Endometrial microvascular endothelial cells (primary cell): ENCODE results near the gene ZEB1. TPM values are rescaled to one million over a fixed set of nuclear protein-coding genes. Genes with fewer than 3 reads are reported as not detected.
"Not testable (repeated sequence)": the region's sequence is repeated elsewhere in the genome, so short reads cannot be mapped to it uniquely, and the experiment has no call there.

Source experiments
- in situ Hi-C: cut with HindIII; loops from 2 replicates; pipeline ENCODE4 v1.10.0; 2017; ENCODE audit warnings: low sequenced_read_pairs, low pct_unique_long_range_greater_than_20kb; ENCODE audit errors: inconsistent ontology term
- total RNA-seq: library from RNA; depleted of rRNA; stranded (reverse); fragments of >200 nt; gene quantifications from one replicate; pipeline ENCODE4 v1.2.3, GENCODE V29; 2015; ENCODE audit errors: inconsistent ontology term

Gene ZEB1
- total RNA-seq, 1 donor from 2014 or later, result 46.9 TPM

DNA sequence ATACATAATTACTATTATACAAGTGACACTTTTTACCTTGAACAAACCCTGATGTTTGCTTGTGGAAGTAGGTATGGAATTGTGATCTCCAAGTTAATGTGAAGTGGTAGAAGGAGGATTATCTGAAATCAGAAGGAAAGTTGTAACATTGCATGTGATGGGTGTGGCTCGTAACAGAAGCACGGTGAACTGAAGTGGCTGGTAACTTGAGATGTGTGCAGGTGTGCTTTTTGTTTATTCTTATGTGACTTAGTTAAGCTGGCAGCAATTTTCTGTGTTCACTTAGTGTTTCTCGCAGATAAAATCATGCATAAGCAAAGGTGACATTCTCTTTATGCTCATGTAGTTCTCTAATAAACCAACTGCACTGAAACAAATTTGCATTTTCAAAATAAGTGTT lies 82.3 kb downstream of the ZEB1 start:
- in situ Hi-C loops, result no loop called here

DNA sequence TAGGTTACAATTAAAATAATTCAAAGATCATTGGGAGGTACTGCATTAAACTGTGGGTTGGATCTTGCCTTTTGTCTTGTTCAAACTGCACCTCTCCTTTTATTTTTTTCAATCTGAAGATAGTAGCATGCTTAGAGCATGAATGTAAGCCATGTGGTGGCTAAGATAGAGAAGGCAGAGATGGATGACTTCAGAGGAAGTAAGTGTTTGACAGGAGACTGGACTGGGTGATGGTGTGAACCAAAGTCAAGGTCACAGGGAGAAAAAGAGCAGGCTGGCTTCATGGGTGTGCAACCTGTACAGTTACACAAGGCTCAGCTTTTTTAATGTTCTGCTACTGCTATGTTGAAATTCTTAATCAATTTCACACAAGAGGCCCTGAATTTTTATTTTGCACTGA lies 85.6 kb downstream of the ZEB1 start:
- in situ Hi-C loops, result no loop called here

DNA sequence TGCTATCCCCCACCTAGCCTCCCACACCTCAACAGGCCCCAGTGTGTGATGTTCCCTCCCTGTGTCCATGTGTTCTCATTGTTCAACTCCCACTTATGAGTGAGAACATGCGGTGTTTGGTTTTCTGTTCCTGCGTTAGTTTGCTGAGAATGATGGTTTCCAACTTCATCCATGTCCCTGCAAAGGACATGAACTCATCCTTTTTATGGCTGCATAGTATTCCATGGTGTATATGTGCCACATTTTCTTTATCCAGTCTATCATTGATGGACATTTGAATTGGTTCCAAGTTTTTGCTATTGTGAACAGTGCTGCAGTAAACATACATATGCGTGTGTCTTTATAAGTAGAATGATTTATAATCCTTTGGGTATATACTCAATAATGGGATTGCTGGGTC lies 86.8 kb downstream of the ZEB1 start:
- in situ Hi-C loops, result not testable (repeated sequence)

DNA sequence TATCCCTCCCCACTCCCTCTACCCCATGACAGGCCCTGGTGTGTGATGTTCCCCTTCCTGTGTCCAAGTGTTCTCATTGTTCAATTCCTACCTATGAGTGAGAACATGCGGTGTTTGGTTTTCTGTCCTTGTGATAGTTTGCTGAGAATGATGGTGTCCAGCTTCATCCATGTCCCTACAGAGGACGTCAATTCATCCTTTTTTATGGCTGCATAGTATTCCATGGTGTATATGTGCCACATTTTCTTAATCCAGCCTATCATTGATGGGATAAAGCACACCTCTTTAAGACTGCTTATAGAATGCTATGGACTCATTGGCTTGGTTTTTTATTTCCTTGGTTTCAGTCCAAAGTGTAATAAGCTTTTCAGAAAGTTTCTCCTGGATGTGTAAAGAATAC lies 93.4 kb downstream of the ZEB1 start:
- in situ Hi-C loops, result not testable (repeated sequence)

DNA sequence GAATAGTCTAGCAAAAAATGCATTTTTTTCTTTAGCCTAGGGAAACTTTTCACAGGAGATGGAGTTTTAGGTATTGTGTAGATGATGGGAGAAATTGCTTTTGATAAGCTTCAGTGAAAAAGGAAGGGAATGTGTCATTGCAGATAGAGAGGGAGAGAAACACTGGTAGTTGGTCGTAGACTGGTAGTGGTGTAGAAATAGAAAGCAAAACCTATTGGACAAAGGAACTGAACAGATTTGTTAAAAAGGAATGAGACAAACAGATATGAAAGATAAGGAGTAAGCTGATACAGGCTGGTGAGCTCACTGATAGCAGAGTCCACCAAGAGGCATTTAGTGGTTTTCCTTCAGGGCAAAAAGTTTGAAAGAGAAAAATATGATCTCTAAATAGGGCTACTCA lies 94.3 kb downstream of the ZEB1 start:
- in situ Hi-C loops, result no loop called here

DNA sequence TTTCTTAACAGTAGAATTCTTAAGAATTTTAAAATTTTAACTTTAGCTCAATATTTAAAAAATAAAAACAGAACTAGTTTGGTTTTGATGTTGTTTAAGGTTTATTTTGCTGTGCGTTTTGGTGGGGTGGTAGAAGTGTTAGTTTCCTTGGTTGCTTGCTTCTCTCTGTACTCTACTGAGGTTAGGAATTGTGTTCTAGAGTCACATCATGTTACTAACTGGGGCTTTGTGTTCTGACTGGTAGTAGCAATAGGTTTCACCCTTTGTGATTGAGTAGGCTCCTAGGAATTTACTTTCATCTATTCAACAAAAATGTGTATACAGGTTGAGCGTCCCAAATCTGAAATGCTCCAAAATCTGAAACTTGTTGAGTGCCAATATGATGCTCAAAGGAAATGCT lies 99.5 kb downstream of the ZEB1 start:
- in situ Hi-C loops, result no loop called here

DNA sequence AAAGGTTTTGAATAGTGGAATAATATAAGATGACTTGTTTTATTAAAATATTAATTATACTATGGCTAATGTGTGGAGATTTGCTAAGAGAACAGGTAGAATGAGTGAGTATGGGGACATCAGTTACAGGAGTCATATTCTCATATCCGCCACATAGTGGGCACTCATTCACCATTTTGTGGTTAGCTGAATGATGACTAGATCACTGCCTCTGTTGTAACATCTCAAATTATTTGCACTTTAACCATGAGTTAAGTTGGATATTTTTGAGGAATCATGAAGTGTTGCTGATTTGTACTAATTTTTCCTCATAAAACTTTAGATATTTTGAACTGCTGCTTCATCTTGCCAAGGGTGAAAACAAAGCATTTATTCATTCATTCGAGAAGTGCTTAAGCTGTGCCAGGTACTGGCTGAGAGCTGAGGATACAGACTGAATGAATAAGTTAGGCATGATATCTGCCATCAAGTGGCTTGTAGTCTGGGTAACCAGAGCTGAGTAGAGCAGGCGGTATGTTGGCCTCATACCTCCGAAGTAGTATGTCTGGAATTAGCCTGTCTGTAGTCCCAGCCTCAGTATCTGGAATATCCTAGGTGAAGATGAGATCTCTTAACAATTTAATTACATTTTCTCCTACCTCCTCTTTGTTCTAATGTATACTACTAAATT lies 100.5 kb downstream of the ZEB1 start:
- in situ Hi-C loops, result no loop called here

DNA sequence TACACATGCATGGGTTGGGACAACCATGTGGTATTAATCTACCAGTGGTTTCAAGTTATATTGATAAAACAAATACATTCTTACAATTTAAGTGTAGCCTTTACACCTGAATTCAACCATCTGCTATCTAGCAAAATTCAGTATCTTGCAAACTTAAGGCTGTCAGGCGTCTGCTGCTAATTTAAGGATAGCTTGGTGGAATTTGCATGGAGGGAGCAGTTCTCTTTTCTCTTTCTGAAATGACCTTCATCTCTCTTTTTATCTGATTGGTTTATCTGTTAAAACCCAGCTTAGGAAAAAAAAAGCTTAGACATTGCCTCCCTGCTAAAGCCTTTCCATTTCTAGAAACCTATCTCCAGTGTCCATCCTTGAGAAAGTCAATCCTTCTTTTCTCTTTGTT lies 102.3 kb downstream of the ZEB1 start:
- in situ Hi-C loops, result no loop called here

DNA sequence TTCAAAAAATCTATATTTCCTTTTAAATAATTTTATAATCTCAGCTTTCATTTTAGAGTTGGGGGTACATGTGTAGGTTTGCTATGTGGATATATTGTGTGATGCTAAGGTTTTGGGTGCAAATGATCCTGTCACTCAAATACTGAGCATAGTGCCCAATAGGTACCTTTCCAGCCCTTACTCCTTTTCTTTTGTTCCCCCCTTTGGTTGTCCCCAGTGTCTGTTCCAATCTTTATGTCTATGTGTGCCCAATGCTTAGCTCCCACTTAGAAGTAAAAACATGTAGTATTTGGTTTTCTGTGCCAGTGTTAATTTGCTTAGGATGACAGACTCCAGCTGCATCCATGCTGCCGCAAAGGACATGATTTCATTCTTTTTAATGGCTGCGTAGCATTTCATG lies 103.6 kb downstream of the ZEB1 start:
- in situ Hi-C loops, result no loop called here

DNA sequence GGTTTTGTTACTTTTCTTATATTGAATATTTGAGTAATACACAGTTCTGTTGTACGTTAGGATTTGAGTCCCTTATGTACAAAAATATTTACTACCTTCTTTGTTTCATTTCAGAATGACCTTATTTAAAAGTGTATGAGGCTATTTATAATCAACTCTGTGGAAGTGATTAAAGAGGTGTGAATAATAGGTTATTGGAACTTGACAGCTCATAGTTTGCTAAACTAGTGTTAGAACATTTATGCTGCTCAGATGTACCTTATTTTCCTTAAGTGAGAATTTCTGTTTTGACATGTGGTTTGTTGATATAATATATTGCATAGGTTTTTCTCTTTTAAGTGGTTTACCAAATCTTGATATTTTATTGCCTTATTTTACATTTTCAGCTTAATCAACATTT lies 105.5 kb downstream of the ZEB1 start:
- in situ Hi-C loops, result no loop called here

DNA sequence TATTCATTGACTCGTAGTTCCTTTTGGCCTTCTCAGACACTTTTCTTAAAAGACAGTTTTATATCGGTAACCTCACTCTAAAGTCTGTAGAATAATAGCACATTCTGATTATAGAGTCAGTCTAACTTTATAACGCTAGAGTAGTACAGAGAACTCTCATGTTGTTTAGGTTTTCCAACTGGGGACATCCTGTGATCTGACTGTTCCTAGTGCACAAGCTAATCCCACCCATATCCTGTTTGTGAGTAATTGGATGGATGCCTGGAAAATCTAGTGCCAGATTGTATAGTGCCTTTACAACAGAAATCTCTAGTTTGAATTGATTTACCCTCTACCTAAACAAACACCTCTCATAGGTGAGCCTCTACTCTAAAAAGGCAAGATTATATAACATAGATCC lies 107.4 kb downstream of the ZEB1 start:
- in situ Hi-C loops, result no loop called here

DNA sequence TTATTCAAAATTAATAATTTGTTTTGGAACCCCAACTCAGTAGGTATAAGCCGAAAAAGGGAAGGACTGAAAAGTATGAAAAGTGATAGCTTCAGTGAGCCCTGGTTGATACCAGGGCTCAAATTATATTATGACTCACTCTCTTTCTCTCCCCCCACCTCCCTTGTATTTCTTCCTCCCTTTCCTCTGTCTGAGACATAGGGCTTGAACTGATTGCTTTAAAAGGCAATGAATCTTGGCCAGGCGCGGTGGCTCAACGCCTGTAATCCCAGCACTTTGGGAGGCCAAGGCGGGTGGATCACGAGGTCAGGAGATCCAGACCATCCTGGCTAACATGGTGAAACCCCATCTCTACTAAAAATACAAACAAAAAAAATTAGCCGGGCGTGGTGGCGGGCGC lies 108.3 kb downstream of the ZEB1 start:
- in situ Hi-C loops, result not testable (repeated sequence)

DNA sequence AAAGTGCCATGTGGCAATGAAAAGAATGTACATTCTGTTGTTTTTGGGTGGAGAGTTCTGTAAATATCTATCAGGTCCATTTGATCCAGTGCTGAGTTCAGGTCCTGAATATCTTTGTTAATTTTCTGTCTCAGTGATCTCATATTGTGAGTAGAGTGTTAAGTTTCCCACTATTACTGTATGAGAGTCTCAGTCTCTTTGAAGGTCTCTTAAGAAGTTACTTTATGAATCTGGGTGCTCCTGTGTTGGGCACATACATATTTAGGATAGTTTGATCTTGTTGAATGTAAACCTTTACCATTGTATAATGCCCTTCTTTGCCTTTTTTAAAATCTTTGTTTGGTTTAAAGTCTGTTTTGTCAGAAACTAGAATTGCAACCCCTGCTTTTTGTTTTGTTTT lies 109.5 kb downstream of the ZEB1 start:
- in situ Hi-C loops, result not testable (repeated sequence)

DNA sequence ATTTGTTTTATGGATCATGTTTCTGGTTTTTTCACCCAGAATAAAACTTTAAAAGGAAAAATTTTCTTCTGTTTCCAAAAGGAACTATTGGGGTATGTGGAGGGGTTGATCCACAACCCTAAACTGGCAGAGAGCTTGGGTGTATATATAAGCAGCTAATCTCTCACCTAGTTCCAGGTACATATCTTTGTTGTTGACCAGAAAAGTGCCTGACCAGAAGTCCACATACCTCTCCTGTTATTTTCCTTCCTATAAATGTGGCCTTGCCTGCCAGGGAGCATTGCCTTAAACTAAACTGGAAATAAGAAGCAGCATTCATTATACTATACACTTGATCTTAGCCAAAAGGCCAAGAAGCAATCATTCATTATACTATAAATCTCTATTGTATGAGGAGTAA lies 112.0 kb downstream of the ZEB1 start:
- in situ Hi-C loops, result no loop called here

DNA sequence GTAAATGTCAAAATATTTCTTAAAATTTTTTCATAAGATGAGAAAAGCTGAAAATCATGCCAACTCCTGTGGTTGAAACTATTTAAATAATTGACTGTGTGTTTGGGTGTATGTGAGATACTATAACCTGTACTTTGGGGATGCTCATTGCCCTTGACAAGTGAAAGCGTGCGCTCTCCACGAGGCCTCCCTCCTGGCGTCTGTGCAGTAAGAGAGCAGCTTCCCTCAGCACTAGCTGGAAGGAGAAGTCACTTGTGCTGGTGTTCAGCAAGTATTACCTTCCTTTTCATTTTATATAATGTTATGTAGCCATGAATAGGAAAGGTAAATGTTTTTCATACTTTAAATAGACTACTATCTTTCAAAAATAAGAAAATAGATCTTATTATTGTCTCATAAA lies 118.9 kb downstream of the ZEB1 start:
- in situ Hi-C loops, result no loop called here

DNA sequence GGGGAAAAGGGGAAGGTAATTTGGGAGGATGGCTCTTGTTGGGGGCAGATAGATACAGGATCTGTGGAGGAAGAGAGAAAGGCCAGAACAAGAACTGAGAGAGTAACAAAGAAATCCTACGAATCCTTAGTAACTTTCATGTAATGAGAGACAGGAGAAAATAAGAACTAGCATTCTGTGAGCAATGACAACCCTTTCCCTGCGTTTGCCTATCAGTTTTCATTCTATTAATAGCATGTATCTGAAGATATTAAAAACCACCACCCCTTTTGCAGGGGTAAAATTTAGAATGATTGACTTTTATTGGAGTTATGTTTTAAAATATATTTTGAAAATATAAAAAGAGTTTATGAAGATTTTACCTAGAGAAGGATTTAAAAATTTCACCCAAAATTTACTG lies 132.8 kb downstream of the ZEB1 start:
- in situ Hi-C loops, result no loop called here

DNA sequence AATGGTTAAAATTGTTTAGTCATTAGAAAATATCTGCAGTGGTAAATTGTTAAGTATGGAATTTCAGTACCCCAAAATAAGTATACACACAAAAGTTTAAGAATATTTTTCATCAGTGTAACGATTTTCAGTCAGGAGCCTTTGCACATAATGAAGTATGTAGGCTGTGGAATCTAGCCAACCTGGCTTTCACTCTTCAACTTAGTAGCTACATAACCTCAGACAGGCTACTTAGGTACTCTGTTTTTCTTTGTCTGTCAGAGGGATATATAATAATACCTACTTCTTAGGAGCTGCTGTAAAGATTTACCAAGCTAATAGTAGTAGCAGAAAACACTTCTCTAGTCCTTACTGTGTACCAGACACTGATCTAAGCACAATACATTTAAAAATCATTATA lies 137.5 kb downstream of the ZEB1 start:
- in situ Hi-C loops, result no loop called here

DNA sequence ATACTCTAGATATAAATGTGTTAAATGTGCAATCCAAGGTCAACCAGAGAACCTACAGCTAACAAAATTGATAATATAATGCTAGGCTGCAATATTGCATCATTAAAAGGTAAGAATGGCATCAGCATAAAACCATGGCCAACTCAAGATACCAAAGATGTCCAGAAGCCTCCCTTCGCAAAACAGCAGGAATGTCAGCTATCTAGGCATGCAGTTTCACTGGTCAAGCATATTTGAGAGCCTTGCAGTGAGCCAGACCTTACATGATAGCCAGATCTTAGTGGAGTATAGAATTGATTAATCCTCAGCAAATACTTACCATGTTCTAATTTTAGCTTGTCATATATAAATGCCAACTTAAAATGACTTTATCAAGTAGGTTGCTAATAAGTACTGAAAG lies 138.8 kb downstream of the ZEB1 start:
- in situ Hi-C loops, result no loop called here

DNA sequence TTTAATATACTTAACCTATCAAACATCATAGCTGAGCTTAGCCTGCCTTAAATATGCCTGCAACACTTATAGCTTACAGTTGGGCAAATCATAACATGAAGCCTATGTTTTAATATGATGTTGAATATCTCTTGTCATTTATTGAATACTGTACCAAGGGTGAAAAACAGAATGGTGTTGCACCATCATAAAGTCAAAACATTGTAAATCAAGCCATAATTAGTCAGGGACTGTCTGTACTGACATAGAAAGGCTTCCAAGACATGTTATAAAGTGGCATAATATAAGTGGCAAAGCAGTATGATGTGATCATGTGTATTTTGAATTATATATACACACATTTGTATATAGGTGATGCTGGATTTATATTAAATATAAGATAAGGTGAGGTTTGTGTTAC lies 140.0 kb downstream of the ZEB1 start:
- in situ Hi-C loops, result no loop called here

DNA sequence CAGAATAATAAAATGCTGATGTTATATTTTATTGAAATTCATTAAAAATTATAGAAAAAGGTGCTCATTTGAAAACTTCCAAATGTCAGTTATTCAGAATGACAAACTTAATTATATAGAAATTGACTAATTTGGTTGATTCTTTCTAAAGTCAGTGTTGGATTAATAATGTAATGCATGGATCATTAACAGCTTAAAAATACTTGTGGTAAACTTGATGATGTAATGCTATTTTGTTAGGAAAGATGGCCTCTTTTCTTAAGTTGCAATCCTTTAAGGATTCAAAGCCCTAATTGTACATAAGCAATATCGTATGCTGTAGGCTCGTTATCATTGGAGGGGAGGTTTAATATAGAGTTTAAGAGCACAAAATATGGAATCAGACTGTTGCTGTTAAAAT lies 141.2 kb downstream of the ZEB1 start:
- in situ Hi-C loops, result no loop called here

DNA sequence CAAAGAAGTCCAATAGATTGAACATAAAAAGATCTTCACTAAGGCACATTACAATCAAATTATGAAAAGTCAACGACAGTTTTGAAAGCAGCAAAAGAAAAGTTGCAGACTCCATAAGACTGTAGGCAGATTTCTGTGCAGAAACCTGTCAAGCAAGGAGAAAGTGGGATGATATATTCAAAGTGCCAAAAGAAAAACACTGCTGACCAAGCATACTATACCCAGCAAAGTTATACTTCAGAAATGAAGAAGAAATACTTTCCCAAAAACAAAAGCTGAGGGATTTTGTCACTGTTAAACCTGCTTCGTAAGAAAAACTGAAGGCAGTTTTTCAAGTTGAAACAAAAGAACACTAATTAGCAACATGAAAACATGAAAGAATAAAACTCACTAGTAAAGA lies 145.5 kb downstream of the ZEB1 start:
- in situ Hi-C loops, result no loop called here
